Keratinocyte (primary cell): ENCODE measurements around the gene RAB42. TPM values are rescaled to one million over a fixed set of nuclear protein-coding genes. Genes with fewer than 3 reads are reported as not detected.

Experiments
- DNase-seq: peaks from one replicate; pipeline ENCODE4 v3.0.0-alpha.2; 2011; ENCODE audit warnings: low read depth, missing footprints, low spot score
- FAIRE-seq: peaks from 2 replicates; lab custom pipeline; 2011; peaks lifted over from hg19 to GRCh38; lab: Jason Lieb, UNC
- H2AFZ ChIP-seq: 2 replicates; pipeline ENCODE4 v1.6.0; 2012; ENCODE audit warnings: low read length, control low read depth, inconsistent platforms; ENCODE audit not compliant: control insufficient read depth
- H3K27ac ChIP-seq: 2 replicates; pipeline ENCODE4 v1.5.1; 2011; ENCODE audit warnings: low read length; ENCODE audit not compliant: control insufficient read depth, insufficient read depth
- H3K27me3 ChIP-seq: 3 replicates; pipeline ENCODE4 v1.6.0; 2011; ENCODE audit warnings: low read length; ENCODE audit not compliant: control insufficient read depth, insufficient read depth; ENCODE audit errors: extremely low read depth
- H3K36me3 ChIP-seq, 2 experiments: 2 replicates in 1 of 2; 3 replicates in 1 of 2; pipeline ENCODE4 v1.5.1; 2011; ENCODE audit warnings: low read length in 2 of 2, mild to moderate bottlenecking in 1 of 2; ENCODE audit not compliant: control insufficient read depth in 2 of 2, insufficient read depth in 2 of 2; ENCODE audit errors: extremely low read depth in 1 of 2
- H3K4me1 ChIP-seq: 3 replicates; pipeline ENCODE4 v1.5.1; 2011; ENCODE audit warnings: low read length; ENCODE audit not compliant: control insufficient read depth, insufficient read depth; ENCODE audit errors: extremely low read depth
- H3K4me2 ChIP-seq: 3 replicates; pipeline ENCODE4 v1.6.0; 2011; ENCODE audit warnings: low read depth, low read length; ENCODE audit not compliant: control insufficient read depth, insufficient read depth; ENCODE audit errors: extremely low read depth
- H3K4me3 ChIP-seq, 3 experiments: fragments of 200-600 bp in 1 of 3; sonication (generic) in 1 of 3; 2 replicates in 2 of 3; 3 replicates in 1 of 3; pipeline ENCODE4 v1.5.1; 2011 to 2016; ENCODE audit warnings: low read length in 3 of 3, mild to moderate bottlenecking in 3 of 3, control low read depth in 2 of 3, inconsistent platforms in 1 of 3, low read depth in 1 of 3, mixed read lengths in 1 of 3, mixed run types in 1 of 3, moderate library complexity in 1 of 3; ENCODE audit not compliant: control insufficient read depth in 2 of 3, insufficient read depth in 2 of 3; ENCODE audit errors: extremely low read depth in 1 of 3
- H3K79me2 ChIP-seq: 2 replicates; pipeline ENCODE4 v1.6.0; 2012; ENCODE audit warnings: low read length; ENCODE audit not compliant: control insufficient read depth, insufficient read depth
- H3K9ac ChIP-seq: 3 replicates; pipeline ENCODE4 v1.6.0; 2011; ENCODE audit warnings: low read length; ENCODE audit not compliant: control insufficient read depth, insufficient read depth; ENCODE audit errors: extremely low read depth
- H3K9me1 ChIP-seq: 3 replicates; pipeline ENCODE4 v1.6.0; 2011; ENCODE audit warnings: low read length; ENCODE audit not compliant: control insufficient read depth, insufficient read depth; ENCODE audit errors: extremely low read depth
- H3K9me3 ChIP-seq: 2 replicates; pipeline ENCODE4 v1.5.1; 2012; ENCODE audit warnings: low read depth, low read length; ENCODE audit not compliant: control insufficient read depth
- H4K20me1 ChIP-seq: 3 replicates; pipeline ENCODE4 v1.6.0; 2011; ENCODE audit warnings: low read length; ENCODE audit not compliant: control insufficient read depth, insufficient read depth; ENCODE audit errors: extremely low read depth
- CTCF ChIP-seq, 3 experiments: IDR thresholded peaks in 1 of 3; conservative IDR thresholded peaks in 1 of 3; optimal IDR thresholded peaks in 1 of 3; 2 replicates in 2 of 3; 3 replicates in 1 of 3; pipeline versions ENCODE3 to v1.5.1; 2011; ENCODE audit warnings: low read length in 3 of 3, mild to moderate bottlenecking in 3 of 3, moderate library complexity in 2 of 3, control low read depth in 1 of 3, inconsistent platforms in 1 of 3; ENCODE audit not compliant: insufficient read depth in 2 of 3; ENCODE audit errors: extremely low read depth in 1 of 3
- EZH2 ChIP-seq: IDR thresholded peaks from one replicate; pipeline ENCODE4 v1.6.1; 2012; ENCODE audit warnings: inconsistent platforms, mild to moderate bottlenecking, low read length, moderate library complexity
- dilution Hi-C: fragments of 300-500 bp; cut with MboI; formaldehyde crosslinking; loops from one replicate; pipeline ENCODE4 v1.7.0; 2020; ENCODE audit warnings: low sequenced_read_pairs; ENCODE audit not compliant: extremely low pct_ligation_motif_present
- polyA plus RNA-seq, 5 experiments: library from polyadenylated mRNA; depleted of rRNA in 3 of 5; stranded (reverse) in 3 of 5; stranded (forward) in 1 of 5; unstranded in 1 of 5; fragments of >200 nt; gene quantifications; 1 replicate in 1 of 5; 2 replicates in 3 of 5; 3 replicates in 1 of 5; pipeline versions ENCODE4 v1.2.1 to v1.2.3, GENCODE V29; 2011 to 2012; ENCODE audit warnings: missing spikeins in 2 of 5, low read depth in 1 of 5, low replicate concordance in 1 of 5

Gene RAB42
- polyA plus RNA-seq, 1 donor (not counting 4 experiments of a cell fraction or from before 2014, with no cell fraction given) = 0.05 TPM

GRCh38 chr1:28604411-28604810 lies 12.3 kb downstream of the RAB42 start:
- no peaks in the 10 kb centered on the region for H3K79me2 ChIP-seq
- no peaks in the 10 kb centered on the region for H3K9me1 ChIP-seq
- dilution Hi-C loops = no loop called here
- DNase-seq (no peak), FAIRE-seq (no peak)
- H3K4me3 ChIP-seq = no peak overlapping the region
- TF ChIP-seq CTCF (optimal IDR thresholded peaks at IDR 0.05 in 1 of 3, IDR thresholded peaks at IDR 0.05 in 1 of 3, conservative IDR thresholded peaks at IDR 0.05 in 1 of 3; ENCODE audit: extremely low read depth in 1 of 3, insufficient read depth in 2 of 3, low read length in 3 of 3) (no peak), EZH2 (no peak)
- no peaks in the 10 kb centered on the region for H3K27me3 ChIP-seq
- H3K27ac ChIP-seq = no peak overlapping the region
- no peak overlapping the region for H3K9ac ChIP-seq
- no peaks in the 10 kb centered on the region for H3K9me3 ChIP-seq
- H4K20me1 ChIP-seq = no peaks in the 10 kb centered on the region
- peaks cover 14 to 20% of the 10 kb centered on the region in 2 experiments for H3K36me3 ChIP-seq
- H3K4me1 ChIP-seq = peaks cover 16% of the 10 kb centered on the region
- no peak overlapping the region for H3K4me2 ChIP-seq
- H2AFZ ChIP-seq = no peak overlapping the region

- H3K27ac ChIP-seq = no peak overlapping the region
- H4K20me1 ChIP-seq = no peaks in the 10 kb centered on the region
- H3K9me3 ChIP-seq = no peaks in the 10 kb centered on the region
- H3K4me3 ChIP-seq = no peak overlapping the region
- no peaks in the 10 kb centered on the region for H3K9me1 ChIP-seq
- H3K4me1 ChIP-seq = peaks cover 13% of the 10 kb centered on the region
- dilution Hi-C loops = no loop called here
- no peaks in the 10 kb centered on the region for H3K79me2 ChIP-seq
- H3K4me2 ChIP-seq = no peak overlapping the region
- H3K9ac ChIP-seq = no peak overlapping the region
- no peak overlapping the region for H2AFZ ChIP-seq
- DNase-seq = no peak
- no peaks in the 10 kb centered on the region for H3K27me3 ChIP-seq
- no peak for TF ChIP-seq CTCF (optimal IDR thresholded peaks at IDR 0.05 in 1 of 3, IDR thresholded peaks at IDR 0.05 in 1 of 3, conservative IDR thresholded peaks at IDR 0.05 in 1 of 3; ENCODE audit: extremely low read depth in 1 of 3, insufficient read depth in 2 of 3, low read length in 3 of 3)
- TF ChIP-seq EZH2 = no peak
- H3K36me3 ChIP-seq = peaks cover 14 to 20% of the 10 kb centered on the region in 2 experiments
- no peak for FAIRE-seq
These were observed 12.9 kb downstream of the RAB42 start for GRCh38 chr1:28604962-28605361.
